ENCODE measurements around the gene CARS2. TPM values are rescaled to one million over a fixed set of nuclear protein-coding genes. Genes with fewer than 3 reads are reported as not detected.

CARS2 gene
- total RNA-seq, 1 donor from 2014 or later = 36.0 TPM

DNA sequence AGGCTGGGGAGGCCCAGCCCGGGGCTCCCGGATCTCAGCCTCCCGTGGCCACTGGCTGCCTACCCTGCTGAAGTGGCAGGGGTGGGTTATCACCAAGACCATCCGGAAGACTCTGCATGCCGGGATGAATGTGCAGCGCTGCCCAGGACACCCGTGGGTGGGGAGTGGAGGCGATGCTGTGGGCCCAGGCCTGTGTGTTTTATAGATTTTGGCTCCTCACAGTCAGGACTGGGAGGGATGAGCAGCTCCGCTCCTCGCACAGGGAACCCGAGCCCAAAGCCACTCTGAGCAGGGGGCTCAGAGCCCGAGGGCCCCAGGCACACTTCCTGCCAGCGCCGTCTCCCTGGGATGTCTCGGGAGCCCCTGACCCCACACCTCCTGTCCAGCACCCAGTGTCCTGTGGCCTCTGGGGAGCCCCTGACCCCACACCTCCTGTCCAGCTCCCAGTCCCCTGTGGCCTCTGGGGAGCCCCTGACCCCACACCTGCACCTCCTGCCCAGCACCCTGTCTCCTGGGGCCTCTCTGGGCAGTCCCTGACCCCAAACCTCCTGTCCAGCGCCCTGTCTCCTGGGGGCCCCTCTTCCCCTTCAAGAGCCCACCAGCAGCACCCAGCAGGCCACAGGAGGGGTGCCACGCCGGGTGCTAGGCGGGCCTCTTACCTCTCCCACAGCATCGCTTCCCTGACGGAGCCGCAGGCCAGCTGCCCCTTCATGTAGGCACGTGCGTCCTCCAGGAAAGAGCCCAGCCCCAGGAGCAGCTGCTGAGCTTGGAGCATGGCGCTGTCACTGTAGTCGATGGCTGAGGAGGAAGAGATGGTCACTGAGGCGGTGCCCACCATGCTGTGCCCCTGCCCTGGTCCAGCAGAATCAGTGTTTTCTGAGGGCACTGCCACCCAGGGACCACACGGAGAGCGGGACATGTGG lies 59.2 kb downstream of the CARS2 start:
- Mint-ChIP-seq H3K27ac (ENCODE audit: unreplicated experiment) (no peak overlapping the region), H3K36me3 (ENCODE audit: low read depth, unreplicated experiment) (peaks cover 22% of the 10 kb centered on the region), H3K4me3 (ENCODE audit: unreplicated experiment) (peak overlapping the region; percentile 38), H3K4me1 (ENCODE audit: unreplicated experiment) (no peaks in the 10 kb centered on the region), H3K27me3 (ENCODE audit: unreplicated experiment) (peaks cover 16% of the 10 kb centered on the region), H3K9me3 (ENCODE audit: unreplicated experiment) (no peaks in the 10 kb centered on the region)
- DNase-seq (ENCODE audit: low spot score) = no peak
- TF ChIP-seq, protein P1, sequence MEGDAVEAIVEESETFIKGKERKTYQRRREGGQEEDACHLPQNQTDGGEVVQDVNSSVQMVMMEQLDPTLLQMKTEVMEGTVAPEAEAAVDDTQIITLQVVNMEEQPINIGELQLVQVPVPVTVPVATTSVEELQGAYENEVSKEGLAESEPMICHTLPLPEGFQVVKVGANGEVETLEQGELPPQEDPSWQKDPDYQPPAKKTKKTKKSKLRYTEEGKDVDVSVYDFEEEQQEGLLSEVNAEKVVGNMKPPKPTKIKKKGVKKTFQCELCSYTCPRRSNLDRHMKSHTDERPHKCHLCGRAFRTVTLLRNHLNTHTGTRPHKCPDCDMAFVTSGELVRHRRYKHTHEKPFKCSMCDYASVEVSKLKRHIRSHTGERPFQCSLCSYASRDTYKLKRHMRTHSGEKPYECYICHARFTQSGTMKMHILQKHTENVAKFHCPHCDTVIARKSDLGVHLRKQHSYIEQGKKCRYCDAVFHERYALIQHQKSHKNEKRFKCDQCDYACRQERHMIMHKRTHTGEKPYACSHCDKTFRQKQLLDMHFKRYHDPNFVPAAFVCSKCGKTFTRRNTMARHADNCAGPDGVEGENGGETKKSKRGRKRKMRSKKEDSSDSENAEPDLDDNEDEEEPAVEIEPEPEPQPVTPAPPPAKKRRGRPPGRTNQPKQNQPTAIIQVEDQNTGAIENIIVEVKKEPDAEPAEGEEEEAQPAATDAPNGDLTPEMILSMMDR (IDR thresholded peaks at IDR 0.05; ENCODE audit: unreplicated experiment) = no peak

DNA sequence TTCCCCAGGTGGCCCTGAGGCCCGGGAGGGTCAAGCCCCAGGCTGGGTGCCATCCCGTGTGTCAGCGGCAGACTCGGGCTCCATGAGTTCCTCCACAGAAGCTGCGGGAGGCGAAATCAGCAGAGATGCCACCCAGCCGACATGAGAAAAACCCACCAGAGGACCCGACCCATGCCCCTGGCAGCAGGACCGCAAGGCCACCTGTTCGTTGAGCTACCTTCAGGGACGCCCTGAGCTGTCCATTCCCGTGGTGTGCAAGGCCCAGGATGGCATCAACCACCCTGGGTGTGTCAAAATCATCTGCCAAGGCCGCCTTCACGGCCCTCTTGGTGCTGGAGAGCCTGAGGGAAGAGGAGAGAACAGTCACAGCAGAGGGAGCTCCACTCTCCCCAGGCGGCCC lies 60.2 kb downstream of the CARS2 start:
- Mint-ChIP-seq H3K27me3 (ENCODE audit: unreplicated experiment) (peaks cover 14% of the 10 kb centered on the region), H3K36me3 (ENCODE audit: low read depth, unreplicated experiment) (peaks cover 23% of the 10 kb centered on the region), H3K4me1 (ENCODE audit: unreplicated experiment) (no peaks in the 10 kb centered on the region), H3K9me3 (ENCODE audit: unreplicated experiment) (no peaks in the 10 kb centered on the region), H3K4me3 (ENCODE audit: unreplicated experiment) (no peak overlapping the region), H3K27ac (ENCODE audit: unreplicated experiment) (no peak overlapping the region)
- TF ChIP-seq, protein P1 (IDR thresholded peaks at IDR 0.05; ENCODE audit: unreplicated experiment) = no peak
- DNase-seq (ENCODE audit: low spot score) = no peak

DNA sequence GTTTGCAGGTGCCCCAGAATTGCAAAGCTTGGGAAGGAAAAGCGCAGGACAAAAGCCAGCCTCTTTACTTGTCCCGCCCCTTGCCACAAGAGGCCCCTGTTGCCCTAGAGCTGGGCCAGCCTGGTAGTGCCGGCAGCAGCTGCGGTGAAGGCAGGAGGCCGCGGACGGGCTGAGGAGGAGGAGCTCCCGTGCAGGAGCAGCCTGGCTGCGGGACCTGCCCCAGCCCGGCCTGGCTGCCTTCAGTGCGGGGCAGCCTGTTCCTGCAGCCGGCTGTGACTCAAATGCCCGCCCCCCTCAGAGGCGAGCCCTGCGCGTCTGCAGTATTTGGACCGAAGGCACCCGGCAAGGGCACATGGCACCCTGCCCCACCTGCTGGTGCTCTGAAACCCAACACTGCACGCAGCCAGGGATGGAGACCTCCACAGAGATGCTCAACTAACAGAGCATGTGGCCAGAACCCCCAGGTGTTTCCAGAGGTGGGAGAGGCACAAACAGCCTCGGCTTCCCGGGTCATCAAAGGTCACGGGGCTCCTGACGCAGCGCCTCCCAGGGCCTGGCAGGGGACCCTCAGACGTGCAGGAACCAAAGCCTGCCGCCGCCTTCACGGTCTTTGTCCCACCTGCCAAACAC lies 60.9 kb downstream of the CARS2 start:
- Mint-ChIP-seq H3K9me3 (ENCODE audit: unreplicated experiment) (no peaks in the 10 kb centered on the region), H3K4me3 (ENCODE audit: unreplicated experiment) (no peak overlapping the region), H3K27me3 (ENCODE audit: unreplicated experiment) (peaks cover 17% of the 10 kb centered on the region), H3K4me1 (ENCODE audit: unreplicated experiment) (peaks cover 5% of the 10 kb centered on the region), H3K36me3 (ENCODE audit: low read depth, unreplicated experiment) (peaks cover 30% of the 10 kb centered on the region), H3K27ac (ENCODE audit: unreplicated experiment) (no peak overlapping the region)
- TF ChIP-seq, protein P1 (IDR thresholded peaks at IDR 0.05; ENCODE audit: unreplicated experiment) = no peak
- DNase-seq (ENCODE audit: low spot score) = peak; percentile 70

DNA sequence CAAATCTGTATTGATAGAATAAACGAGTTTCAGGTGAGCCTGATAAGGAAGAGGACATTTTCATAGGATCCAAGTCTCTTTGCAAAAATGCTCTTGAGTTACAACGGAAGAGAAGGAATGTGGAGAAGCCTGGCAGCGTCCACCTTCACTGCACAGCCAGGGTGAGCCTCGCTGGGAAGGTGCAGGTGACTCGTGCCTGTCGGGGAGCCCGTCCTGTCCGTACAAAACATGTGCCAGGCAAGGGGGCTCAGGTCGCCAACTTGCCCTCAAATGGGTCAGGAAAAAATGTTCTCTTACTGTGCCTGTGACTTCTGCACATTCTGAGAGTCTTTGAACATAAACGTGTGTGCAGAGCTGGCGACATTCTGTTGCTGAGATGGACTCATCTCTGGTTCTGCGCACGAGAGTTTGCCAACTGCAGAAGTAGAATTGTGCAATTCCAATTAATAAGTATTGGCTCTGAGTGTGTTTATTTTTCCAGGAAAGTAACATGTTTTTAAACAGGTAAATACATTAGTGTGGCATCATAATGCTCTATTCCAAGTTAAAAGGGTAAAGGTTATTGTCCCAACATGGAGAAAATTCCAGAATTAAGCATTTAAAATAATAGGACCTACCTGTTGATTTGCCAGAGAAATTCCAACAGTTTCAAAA lies 62.0 kb downstream of the CARS2 start:
- H3K4me1 Mint-ChIP-seq (ENCODE audit: unreplicated experiment) = peaks cover 12% of the 10 kb centered on the region
- TF ChIP-seq, protein P1 (IDR thresholded peaks at IDR 0.05; ENCODE audit: unreplicated experiment) = no peak
- H3K27ac Mint-ChIP-seq (ENCODE audit: unreplicated experiment) = no peak overlapping the region
- DNase-seq (ENCODE audit: low spot score) = no peak
- peaks cover 14% of the 10 kb centered on the region for H3K27me3 Mint-ChIP-seq (ENCODE audit: unreplicated experiment)
- H3K4me3 Mint-ChIP-seq (ENCODE audit: unreplicated experiment) = no peak overlapping the region
- peaks cover 35% of the 10 kb centered on the region for H3K36me3 Mint-ChIP-seq (ENCODE audit: low read depth, unreplicated experiment)
- no peaks in the 10 kb centered on the region for H3K9me3 Mint-ChIP-seq (ENCODE audit: unreplicated experiment)

Measured in endothelial cell (in vitro differentiated cells).